IPS DF 4.7 (cell line): Measurements from ENCODE around the gene LGR4.
A peak's percentile ranks its signal among the peaks of the same experiment; 100 is the strongest.
"Not testable (repeated sequence)": the region's sequence is repeated elsewhere in the genome, so short reads cannot be mapped to it uniquely, and the experiment has no call there.

Experiments
- DNase-seq: peaks from one replicate; pipeline ENCODE4 v3.0.0-alpha.2; 2013; ENCODE audit warnings: low spot score; ENCODE audit errors: extremely low read depth

Gene LGR4

GRCh38 chr11:27472398-27473016 lies at the start of gene LGR4:
LGR4 (minus strand) TSS chr11:27472790; CDS start chr11:27472302, 488 bp downstream.
- DNase-seq: peak; percentile 94

- DNase-seq: no peak
Measured at GRCh38 chr11:27520226-27520625, 47.6 kb upstream of the LGR4 start.

- DNase-seq: no peak
Measured at GRCh38 chr11:27518518-27518917, 45.9 kb upstream of the LGR4 start.

- not testable (repeated sequence) for DNase-seq
Measured at GRCh38 chr11:27517490-27517889, 44.9 kb upstream of the LGR4 start.

- no peak for DNase-seq
Measured at GRCh38 chr11:27514558-27514957, 42.0 kb upstream of the LGR4 start.

- no peak for DNase-seq
Measured at GRCh38 chr11:27514076-27514475, 41.5 kb upstream of the LGR4 start.

- DNase-seq: no peak
Measured at GRCh38 chr11:27513389-27513788, 40.8 kb upstream of the LGR4 start.

GRCh38 chr11:27512238-27512637 lies 39.6 kb upstream of the LGR4 start:
- DNase-seq: no peak

GRCh38 chr11:27509908-27510307 lies 37.3 kb upstream of the LGR4 start:
- DNase-seq: no peak

GRCh38 chr11:27507557-27508322 lies 35.1 kb upstream of the LGR4 start:
- no peak for DNase-seq

- DNase-seq: peak; percentile 79
Measured at GRCh38 chr11:27506200-27507182, 33.9 kb upstream of the LGR4 start, which contains the start of gene LIN7C. LIN7C (minus strand) TSS chr11:27506769; CDS start chr11:27506752, 17 bp downstream.

- no peak for DNase-seq
Measured at GRCh38 chr11:27505781-27506180, 33.2 kb upstream of the LGR4 start.

GRCh38 chr11:27504205-27504604 lies 31.6 kb upstream of the LGR4 start:
- no peak for DNase-seq

GRCh38 chr11:27501100-27501499 lies 28.5 kb upstream of the LGR4 start:
- no peak for DNase-seq

GRCh38 chr11:27497911-27498310 lies 25.3 kb upstream of the LGR4 start:
- DNase-seq: no peak

GRCh38 chr11:27497284-27497866 lies 24.8 kb upstream of the LGR4 start:
- no peak for DNase-seq

GRCh38 chr11:27496461-27496860 lies 23.9 kb upstream of the LGR4 start:
- DNase-seq: no peak

- DNase-seq: no peak
Measured at GRCh38 chr11:27495710-27496300, 23.2 kb upstream of the LGR4 start.

GRCh38 chr11:27489092-27489491 lies 16.5 kb upstream of the LGR4 start:
- no peak for DNase-seq

- DNase-seq: no peak
Measured at GRCh38 chr11:27487706-27488105, 15.1 kb upstream of the LGR4 start.
